OCI-LY7 (cell line): Measurements from ENCODE around the gene RXRA. TPM values are rescaled to one million over a fixed set of nuclear protein-coding genes. Genes with fewer than 3 reads are reported as not detected.

Source experiments
- BruUV-seq: library from RNA; stranded (reverse); fragments of 400-500 nt; replicated peaks from 2 replicates; lab custom pipeline; 2021; lab: Mats Ljungman, UMichigan
- CTCF ChIA-PET: fragments of 300-600 bp; sonication (Branson Sonifier 250); formaldehyde crosslinking; loops from one replicate; lab custom pipeline; 2022; ENCODE audit warnings: antibody characterized with exemption; ENCODE audit not compliant: unreplicated experiment; lab: Charles Lee
- POLR2A ChIA-PET: fragments of 300-600 bp; sonication (Branson Sonifier 250); formaldehyde crosslinking; loops from one replicate; lab custom pipeline; 2022; ENCODE audit warnings: antibody characterized with exemption; lab: Charles Lee
- DNase-seq: peaks from one replicate; pipeline ENCODE4 v3.0.0-alpha.2; 2015; ENCODE audit warnings: low spot score
- H2AFZ ChIP-seq: fragments of 200-600 bp; sonication (generic), shearing (Covaris generic); 2 replicates; pipeline ENCODE4 v1.6.1; 2014; ENCODE audit warnings: mild to moderate bottlenecking, antibody characterized with exemption, low read length, moderate library complexity
- H3K27ac ChIP-seq: fragments of 200-600 bp; sonication (generic); 2 replicates; pipeline ENCODE4 v1.5.1; 2014; ENCODE audit warnings: mixed run types, low read depth, mild to moderate bottlenecking, moderate library complexity, low read length, inconsistent platforms; ENCODE audit not compliant: poor library complexity, severe bottlenecking
- H3K36me3 ChIP-seq: fragments of 200-600 bp; sonication (generic); 2 replicates; pipeline ENCODE4 v1.6.1; 2014; ENCODE audit warnings: mild to moderate bottlenecking, antibody characterized with exemption, low read length, moderate library complexity, mixed read lengths; ENCODE audit not compliant: insufficient read depth
- H3K4me1 ChIP-seq: fragments of 200-600 bp; sonication (generic); 2 replicates; pipeline ENCODE4 v1.5.1; 2014; ENCODE audit warnings: mild to moderate bottlenecking, low read length; ENCODE audit not compliant: insufficient read depth, poor library complexity, severe bottlenecking
- H3K4me2 ChIP-seq: fragments of 200-600 bp; sonication (generic); 2 replicates; pipeline ENCODE4 v1.6.1; 2014; ENCODE audit warnings: mild to moderate bottlenecking, low read length
- H3K4me3 ChIP-seq: fragments of 200-600 bp; sonication (generic); 2 replicates; pipeline ENCODE4 v1.5.1; 2014; ENCODE audit warnings: mild to moderate bottlenecking, low read depth, low read length; ENCODE audit not compliant: poor library complexity, severe bottlenecking
- H3K79me2 ChIP-seq: fragments of 200-600 bp; sonication (generic); 2 replicates; pipeline ENCODE4 v1.6.1; 2016; ENCODE audit warnings: low read depth, mild to moderate bottlenecking, low read length, moderate library complexity, mixed read lengths; ENCODE audit not compliant: insufficient read depth
- H3K9me2 ChIP-seq: fragments of 200-600 bp; sonication (generic); 2 replicates; pipeline ENCODE4 v1.6.1; 2016; ENCODE audit warnings: mild to moderate bottlenecking, low read length, mixed read lengths; ENCODE audit not compliant: insufficient read depth
- H3K9me3 ChIP-seq: fragments of 200-600 bp; sonication (generic); 2 replicates; pipeline ENCODE4 v1.6.1; 2014; ENCODE audit warnings: mild to moderate bottlenecking, mixed run types, low read length, mixed read lengths
- H4K20me1 ChIP-seq: fragments of 200-600 bp; sonication (generic); 2 replicates; pipeline ENCODE4 v1.6.1; 2014; ENCODE audit warnings: mild to moderate bottlenecking, antibody characterized with exemption, low read length, moderate library complexity, mixed read lengths; ENCODE audit not compliant: insufficient read depth
- EZH2phosphoT487 ChIP-seq: fragments of 200-600 bp; sonication (generic); IDR thresholded peaks from 2 replicates; pipeline ENCODE4 v1.6.1; 2018; ENCODE audit warnings: low read depth, borderline replicate concordance, mild to moderate bottlenecking, mixed run types, antibody characterized with exemption, low read length, moderate library complexity, mixed read lengths
- intact Hi-C: fragments of 100-400 bp; cut with micrococcal nuclease; formaldehyde crosslinking; loops from one replicate; pipeline ENCODE4 v1.10.0; 2022; ENCODE audit not compliant: unreplicated experiment
- total RNA-seq, 2 experiments: library from RNA; depleted of rRNA in 1 of 2; stranded (reverse); fragments of >200 nt in 1 of 2; shearing (Covaris generic) in 1 of 2; gene quantifications; 2 replicates each; pipeline ENCODE4 v1.2.3, GENCODE V29; 2014 to 2022
- TF ChIP-seq, protein P1 (sequence below): fragments of 200-600 bp; sonication (generic); conservative IDR thresholded peaks from 2 replicates; pipeline ENCODE4 v1.5.1; 2014; ENCODE audit warnings: mild to moderate bottlenecking, antibody characterized with exemption, low read length, moderate library complexity, mixed read lengths

Gene RXRA
- total RNA-seq, 2 experiments from 2014 or later: 0.25 to 0.40 TPM

DNA sequence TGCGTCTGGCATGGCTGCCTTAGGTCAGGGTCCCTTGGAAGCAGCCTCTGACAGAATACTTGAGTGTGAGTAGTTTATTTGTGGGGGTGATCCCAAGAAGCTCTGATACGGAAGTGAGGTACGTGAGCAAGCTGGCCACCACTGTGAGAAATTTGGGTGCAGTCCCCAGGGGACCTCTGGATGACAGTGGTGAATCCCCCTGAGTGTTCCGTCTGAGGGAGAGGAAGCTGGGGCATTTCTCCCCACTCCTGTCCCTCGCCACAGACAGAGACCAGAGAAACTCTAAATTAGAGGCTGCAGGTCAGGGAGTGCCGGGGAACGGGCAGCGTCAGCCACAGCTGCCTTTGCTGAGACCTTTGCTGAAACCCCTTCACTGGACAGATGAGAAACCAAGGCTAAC is 159.4 kb downstream of the RXRA start:
- H3K4me1 ChIP-seq: no peaks in the 10 kb centered on the region
- TF ChIP-seq, protein P1, sequence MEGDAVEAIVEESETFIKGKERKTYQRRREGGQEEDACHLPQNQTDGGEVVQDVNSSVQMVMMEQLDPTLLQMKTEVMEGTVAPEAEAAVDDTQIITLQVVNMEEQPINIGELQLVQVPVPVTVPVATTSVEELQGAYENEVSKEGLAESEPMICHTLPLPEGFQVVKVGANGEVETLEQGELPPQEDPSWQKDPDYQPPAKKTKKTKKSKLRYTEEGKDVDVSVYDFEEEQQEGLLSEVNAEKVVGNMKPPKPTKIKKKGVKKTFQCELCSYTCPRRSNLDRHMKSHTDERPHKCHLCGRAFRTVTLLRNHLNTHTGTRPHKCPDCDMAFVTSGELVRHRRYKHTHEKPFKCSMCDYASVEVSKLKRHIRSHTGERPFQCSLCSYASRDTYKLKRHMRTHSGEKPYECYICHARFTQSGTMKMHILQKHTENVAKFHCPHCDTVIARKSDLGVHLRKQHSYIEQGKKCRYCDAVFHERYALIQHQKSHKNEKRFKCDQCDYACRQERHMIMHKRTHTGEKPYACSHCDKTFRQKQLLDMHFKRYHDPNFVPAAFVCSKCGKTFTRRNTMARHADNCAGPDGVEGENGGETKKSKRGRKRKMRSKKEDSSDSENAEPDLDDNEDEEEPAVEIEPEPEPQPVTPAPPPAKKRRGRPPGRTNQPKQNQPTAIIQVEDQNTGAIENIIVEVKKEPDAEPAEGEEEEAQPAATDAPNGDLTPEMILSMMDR: no peak
- no peak for TF ChIP-seq EZH2phosphoT487
- CTCF ChIA-PET: no interaction called here

DNA sequence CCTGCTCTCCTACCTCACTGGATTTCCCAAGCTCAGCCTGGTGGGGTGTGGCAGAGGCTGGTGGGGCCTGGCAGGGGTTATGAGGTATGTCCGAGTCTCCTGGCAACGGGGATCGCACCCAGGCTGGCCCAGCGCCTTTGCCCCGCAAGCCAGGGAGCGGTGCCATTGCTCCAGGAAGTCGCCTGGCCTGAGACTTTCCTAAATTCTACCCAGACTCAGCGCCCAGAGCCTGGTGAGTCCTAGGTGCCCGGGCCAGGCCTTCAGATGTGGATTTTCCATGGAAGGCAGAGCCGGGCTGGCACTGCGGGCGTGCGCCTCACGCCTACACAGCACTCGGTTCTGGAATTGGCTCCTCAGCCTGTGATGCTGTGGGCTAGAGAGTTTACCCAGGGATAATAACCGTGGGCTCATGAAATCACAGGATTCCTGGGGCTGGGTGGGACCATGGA is 159.9 kb downstream of the RXRA start:
- Histone ChIP-seq H3K4me1 (no peaks in the 10 kb centered on the region), H2AFZ (no peak overlapping the region), H4K20me1 (no peaks in the 10 kb centered on the region), H3K79me2 (no peaks in the 10 kb centered on the region), H3K9me3 (no peaks in the 10 kb centered on the region), H3K4me3 (no peak overlapping the region), H3K27ac (no peak overlapping the region), H3K9me2 (no peaks in the 10 kb centered on the region), H3K36me3 (no peaks in the 10 kb centered on the region), H3K4me2 (no peak overlapping the region)
- CTCF ChIA-PET: interaction anchor here (0.5 kb wide), 1 partner anchor 39 kb away, joined by 11 read pairs; no protein-coding TSS in a partner anchor
- no peak for DNase-seq
- intact Hi-C loops: no loop called here
- BruUV-seq: no TSS peak
- TF ChIP-seq, protein P1: no peak
- no peak for TF ChIP-seq EZH2phosphoT487
- POLR2A ChIA-PET: no interaction called here

More for the DNA sequence above, 159.4 kb downstream of the RXRA start:
- no TSS peak for BruUV-seq
- Histone ChIP-seq H3K4me2 (no peak overlapping the region), H3K27ac (no peak overlapping the region), H3K9me2 (no peaks in the 10 kb centered on the region), H3K9me3 (no peaks in the 10 kb centered on the region), H3K4me3 (no peak overlapping the region), H3K79me2 (no peaks in the 10 kb centered on the region), H3K36me3 (no peaks in the 10 kb centered on the region), H4K20me1 (no peaks in the 10 kb centered on the region), H2AFZ (no peak overlapping the region)
- POLR2A ChIA-PET: no interaction called here
- no peak for DNase-seq
- intact Hi-C loops: no loop called here

DNA sequence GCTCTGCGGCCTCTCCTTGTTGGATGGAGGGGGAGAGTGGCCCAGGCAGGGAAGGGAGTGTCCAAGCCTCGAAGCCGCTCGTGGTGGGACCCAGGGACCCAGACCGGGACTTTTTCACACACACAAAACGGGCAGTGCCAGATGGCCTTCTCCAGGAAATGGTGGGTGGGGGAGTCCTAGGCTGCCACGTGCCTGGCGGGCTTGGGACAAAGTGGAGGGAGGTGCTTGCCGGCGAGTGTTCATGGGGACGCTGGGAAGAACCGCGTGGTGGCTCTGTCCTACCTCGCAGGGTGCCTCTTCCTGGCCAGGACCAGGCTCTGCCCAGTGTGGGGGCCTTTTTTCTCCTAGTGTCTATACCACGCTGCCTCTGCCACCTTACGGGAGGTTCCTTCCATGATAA is 160.3 kb downstream of the RXRA start:
- no peak for DNase-seq
- no TSS peak for BruUV-seq
- no peaks in the 10 kb centered on the region for H3K79me2 ChIP-seq

More for the DNA sequence above, 160.3 kb downstream of the RXRA start:
- Histone ChIP-seq H4K20me1 (no peaks in the 10 kb centered on the region), H3K27ac (no peak overlapping the region), H3K36me3 (no peaks in the 10 kb centered on the region), H3K4me1 (no peaks in the 10 kb centered on the region), H3K4me2 (no peak overlapping the region), H2AFZ (no peak overlapping the region), H3K4me3 (no peak overlapping the region), H3K9me3 (no peaks in the 10 kb centered on the region), H3K9me2 (no peaks in the 10 kb centered on the region)
- POLR2A ChIA-PET: no interaction called here
- TF ChIP-seq, protein P1: no peak
- TF ChIP-seq EZH2phosphoT487: no peak
- CTCF ChIA-PET: interaction anchor here (0.5 kb wide), 1 partner anchor 39 kb away, joined by 11 read pairs; no protein-coding TSS in a partner anchor
- intact Hi-C loops: no loop called here
